Nephron (organoid): ENCODE data around the gene FILIP1L.
A peak's percentile ranks its signal among the peaks of the same experiment; 100 is the strongest.

Experiments used
- H3K27ac Mint-ChIP-seq, 3 experiments: 2 replicates each; pipeline ENCODE4 v1.8.0; 2020; ENCODE audit warnings: mixed read lengths in 3 of 3, mild to moderate bottlenecking in 2 of 3, moderate library complexity in 1 of 3
- H3K27me3 Mint-ChIP-seq: 2 replicates; pipeline ENCODE4 v1.8.0; 2021; ENCODE audit warnings: low read depth, mild to moderate bottlenecking, moderate library complexity, mixed read lengths
- H3K36me3 Mint-ChIP-seq: 2 replicates; pipeline ENCODE4 v1.8.0; 2020; ENCODE audit warnings: low read depth, mixed read lengths
- H3K4me1 Mint-ChIP-seq: 2 replicates; pipeline ENCODE4 v1.8.0; 2020; ENCODE audit warnings: mixed read lengths
- H3K4me3 Mint-ChIP-seq, 3 experiments: 2 replicates each; pipeline ENCODE4 v1.8.0; 2020; ENCODE audit warnings: mild to moderate bottlenecking in 3 of 3, mixed read lengths in 3 of 3, moderate library complexity in 2 of 3
- H3K9me3 Mint-ChIP-seq: 2 replicates; pipeline ENCODE4 v1.8.0; 2020; ENCODE audit warnings: mixed read lengths
- CTCF ChIP-seq, 3 experiments: fragments of 200-600 bp; sonication (generic); IDR thresholded peaks; one replicate each; pipeline ENCODE4 v1.5.0; 2021; ENCODE audit warnings: antibody characterized with exemption in 3 of 3; ENCODE audit not compliant: unreplicated experiment in 3 of 3

FILIP1L gene

GRCh38 chr3:99799422-99799821 lies 314.9 kb downstream of the FILIP1L start:
- Mint-ChIP-seq H3K4me1 (no peaks in the 10 kb centered on the region), H3K36me3 (no peaks in the 10 kb centered on the region), H3K9me3 (peaks cover 6% of the 10 kb centered on the region), H3K4me3 (no peak overlapping the region), H3K27ac (no peak overlapping the region), H3K27me3 (no peaks in the 10 kb centered on the region)
- TF ChIP-seq CTCF (IDR thresholded peaks at IDR 0.05; ENCODE audit: unreplicated experiment in 3 of 3): no peak

- Mint-ChIP-seq H3K36me3 (no peaks in the 10 kb centered on the region), H3K27me3 (no peaks in the 10 kb centered on the region), H3K4me1 (no peaks in the 10 kb centered on the region)
Observed at GRCh38 chr3:99795573-99795972, 318.7 kb downstream of the FILIP1L start.

GRCh38 chr3:99794485-99794884 lies 319.8 kb downstream of the FILIP1L start:
- Mint-ChIP-seq H3K27me3 (no peaks in the 10 kb centered on the region), H3K27ac (no peak overlapping the region), H3K4me3 (no peak overlapping the region), H3K9me3 (no peaks in the 10 kb centered on the region), H3K4me1 (no peaks in the 10 kb centered on the region), H3K36me3 (no peaks in the 10 kb centered on the region)
- no peak for TF ChIP-seq CTCF (IDR thresholded peaks at IDR 0.05; ENCODE audit: unreplicated experiment in 3 of 3)

More at GRCh38 chr3:99795573-99795972, 318.7 kb downstream of the FILIP1L start:
- no peaks in the 10 kb centered on the region for H3K9me3 Mint-ChIP-seq
- H3K27ac Mint-ChIP-seq: no peak overlapping the region
- TF ChIP-seq CTCF (IDR thresholded peaks at IDR 0.05; ENCODE audit: unreplicated experiment in 3 of 3): no peak
- no peak overlapping the region for H3K4me3 Mint-ChIP-seq

- Mint-ChIP-seq H3K27me3 (no peaks in the 10 kb centered on the region), H3K27ac (no peak overlapping the region), H3K4me3 (no peak overlapping the region), H3K4me1 (no peaks in the 10 kb centered on the region), H3K9me3 (no peaks in the 10 kb centered on the region), H3K36me3 (no peaks in the 10 kb centered on the region)
- TF ChIP-seq CTCF (IDR thresholded peaks at IDR 0.05; ENCODE audit: unreplicated experiment in 3 of 3): peak; percentile 63 to 68 (median 67)
Observed at GRCh38 chr3:99789011-99789721, 325.1 kb downstream of the FILIP1L start.
